Measurements from ENCODE around the gene CADM2.
"Not testable (repeated sequence)": the region's sequence is repeated elsewhere in the genome, so short reads cannot be mapped to it uniquely, and the experiment has no call there.

The CADM2 gene

GRCh38 chr3:85678713-85679112 lies 719.9 kb downstream of the CADM2 start:
- H3K4me3 ChIP-seq (ENCODE audit: low read depth in 1 of 2, low read length in 1 of 2), result no peak overlapping the region
- H3K36me3 ChIP-seq, result no peaks in the 10 kb centered on the region
- no peaks in the 10 kb centered on the region for H3K9me3 ChIP-seq
- H3K27ac ChIP-seq, result no peak overlapping the region
- TF ChIP-seq, protein P1, sequence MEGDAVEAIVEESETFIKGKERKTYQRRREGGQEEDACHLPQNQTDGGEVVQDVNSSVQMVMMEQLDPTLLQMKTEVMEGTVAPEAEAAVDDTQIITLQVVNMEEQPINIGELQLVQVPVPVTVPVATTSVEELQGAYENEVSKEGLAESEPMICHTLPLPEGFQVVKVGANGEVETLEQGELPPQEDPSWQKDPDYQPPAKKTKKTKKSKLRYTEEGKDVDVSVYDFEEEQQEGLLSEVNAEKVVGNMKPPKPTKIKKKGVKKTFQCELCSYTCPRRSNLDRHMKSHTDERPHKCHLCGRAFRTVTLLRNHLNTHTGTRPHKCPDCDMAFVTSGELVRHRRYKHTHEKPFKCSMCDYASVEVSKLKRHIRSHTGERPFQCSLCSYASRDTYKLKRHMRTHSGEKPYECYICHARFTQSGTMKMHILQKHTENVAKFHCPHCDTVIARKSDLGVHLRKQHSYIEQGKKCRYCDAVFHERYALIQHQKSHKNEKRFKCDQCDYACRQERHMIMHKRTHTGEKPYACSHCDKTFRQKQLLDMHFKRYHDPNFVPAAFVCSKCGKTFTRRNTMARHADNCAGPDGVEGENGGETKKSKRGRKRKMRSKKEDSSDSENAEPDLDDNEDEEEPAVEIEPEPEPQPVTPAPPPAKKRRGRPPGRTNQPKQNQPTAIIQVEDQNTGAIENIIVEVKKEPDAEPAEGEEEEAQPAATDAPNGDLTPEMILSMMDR (IDR thresholded peaks at IDR 0.05), result no peak
- no peaks in the 10 kb centered on the region for H3K27me3 ChIP-seq
- H3K4me1 ChIP-seq (ENCODE audit: control insufficient read depth in 1 of 2, insufficient read depth in 1 of 2, low read depth in 1 of 2, low read length in 1 of 2), result no peaks in the 10 kb centered on the region

- no peaks in the 10 kb centered on the region for H3K27me3 ChIP-seq
- no peaks in the 10 kb centered on the region for H3K9me3 ChIP-seq
- H3K36me3 ChIP-seq, result no peaks in the 10 kb centered on the region
- no peak overlapping the region for H3K4me3 ChIP-seq (ENCODE audit: low read depth in 1 of 2, low read length in 1 of 2)
- TF ChIP-seq, protein P1 (IDR thresholded peaks at IDR 0.05), result no peak
- no peak overlapping the region for H3K27ac ChIP-seq
- H3K4me1 ChIP-seq (ENCODE audit: control insufficient read depth in 1 of 2, insufficient read depth in 1 of 2, low read depth in 1 of 2, low read length in 1 of 2), result no peaks in the 10 kb centered on the region
Measured at GRCh38 chr3:85681906-85682305, 723.1 kb downstream of the CADM2 start.

DNA sequence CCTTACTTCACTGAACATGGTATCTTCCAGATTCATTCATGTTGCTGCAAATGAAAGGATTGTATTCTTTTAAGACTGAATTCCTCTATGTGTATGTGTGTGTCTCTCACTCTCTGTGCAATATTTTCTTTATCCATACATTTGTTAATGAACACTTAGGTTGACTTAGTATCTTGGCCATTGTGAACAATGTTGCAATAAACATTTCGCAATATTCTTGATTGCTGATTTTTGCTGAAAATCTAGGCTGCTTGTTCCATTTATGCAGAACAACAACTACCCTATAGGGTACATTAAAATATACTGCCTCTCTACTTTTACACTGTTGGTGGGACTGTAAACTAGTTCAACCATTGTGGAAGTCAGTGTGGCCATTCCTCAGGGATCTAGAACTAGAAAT lies 732.4 kb downstream of the CADM2 start:
- no peaks in the 10 kb centered on the region for H3K36me3 ChIP-seq
- TF ChIP-seq, protein P1 (IDR thresholded peaks at IDR 0.05), result no peak
- no peak overlapping the region for H3K27ac ChIP-seq
- H3K27me3 ChIP-seq, result no peaks in the 10 kb centered on the region
- H3K9me3 ChIP-seq, result no peaks in the 10 kb centered on the region
- H3K4me3 ChIP-seq (ENCODE audit: low read depth in 1 of 2, low read length in 1 of 2), result no peak overlapping the region
- no peaks in the 10 kb centered on the region for H3K4me1 ChIP-seq (ENCODE audit: control insufficient read depth in 1 of 2, insufficient read depth in 1 of 2, low read depth in 1 of 2, low read length in 1 of 2)

DNA sequence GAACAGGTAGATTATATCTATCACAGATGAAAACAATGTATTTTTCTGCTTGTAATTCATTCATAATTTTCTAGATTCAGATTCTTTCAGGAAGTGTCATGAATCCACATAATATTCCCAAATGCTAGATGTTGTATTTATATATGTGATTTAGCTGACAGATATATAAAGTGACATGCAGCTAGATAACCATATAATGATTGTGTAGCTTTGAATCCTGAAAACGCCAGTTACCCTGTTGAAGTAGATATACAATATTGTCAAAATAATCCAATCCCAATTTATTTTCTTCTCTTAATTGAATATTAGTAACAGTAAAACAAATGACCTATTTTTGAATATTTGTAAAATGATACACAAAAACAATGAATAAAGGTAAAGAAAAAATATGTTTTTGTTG lies 738.4 kb downstream of the CADM2 start:
- Histone ChIP-seq H3K4me3 (ENCODE audit: low read depth in 1 of 2, low read length in 1 of 2) (no peak overlapping the region), H3K27me3 (no peaks in the 10 kb centered on the region), H3K4me1 (ENCODE audit: control insufficient read depth in 1 of 2, insufficient read depth in 1 of 2, low read depth in 1 of 2, low read length in 1 of 2) (no peaks in the 10 kb centered on the region), H3K36me3 (no peaks in the 10 kb centered on the region), H3K27ac (no peak overlapping the region), H3K9me3 (no peaks in the 10 kb centered on the region)
- TF ChIP-seq, protein P1 (IDR thresholded peaks at IDR 0.05), result no peak

DNA sequence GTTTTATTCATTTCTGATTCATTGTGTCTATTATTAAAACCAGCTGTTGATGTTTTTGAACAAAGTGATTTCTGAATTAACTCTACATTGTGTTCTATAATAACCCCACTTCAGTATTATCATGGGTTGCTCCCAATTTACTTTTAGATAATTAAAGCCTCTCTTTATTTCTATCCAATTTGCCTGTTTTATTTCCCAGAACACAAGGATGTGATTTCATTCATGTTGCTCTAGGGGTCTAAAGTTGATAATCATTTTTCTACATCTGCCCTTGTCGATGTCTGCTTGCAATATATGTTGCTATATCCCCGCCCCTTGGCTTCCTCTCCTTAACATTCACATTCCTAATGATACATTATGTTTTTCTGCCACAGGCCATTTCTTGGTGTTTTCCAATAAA lies 747.3 kb downstream of the CADM2 start:
- no peak overlapping the region for H3K27ac ChIP-seq
- no peaks in the 10 kb centered on the region for H3K4me1 ChIP-seq (ENCODE audit: control insufficient read depth in 1 of 2, insufficient read depth in 1 of 2, low read depth in 1 of 2, low read length in 1 of 2)
- H3K4me3 ChIP-seq (ENCODE audit: low read depth in 1 of 2, low read length in 1 of 2), result no peak overlapping the region
- TF ChIP-seq, protein P1 (IDR thresholded peaks at IDR 0.05), result no peak
- no peaks in the 10 kb centered on the region for H3K36me3 ChIP-seq
- H3K9me3 ChIP-seq, result no peaks in the 10 kb centered on the region
- no peaks in the 10 kb centered on the region for H3K27me3 ChIP-seq

DNA sequence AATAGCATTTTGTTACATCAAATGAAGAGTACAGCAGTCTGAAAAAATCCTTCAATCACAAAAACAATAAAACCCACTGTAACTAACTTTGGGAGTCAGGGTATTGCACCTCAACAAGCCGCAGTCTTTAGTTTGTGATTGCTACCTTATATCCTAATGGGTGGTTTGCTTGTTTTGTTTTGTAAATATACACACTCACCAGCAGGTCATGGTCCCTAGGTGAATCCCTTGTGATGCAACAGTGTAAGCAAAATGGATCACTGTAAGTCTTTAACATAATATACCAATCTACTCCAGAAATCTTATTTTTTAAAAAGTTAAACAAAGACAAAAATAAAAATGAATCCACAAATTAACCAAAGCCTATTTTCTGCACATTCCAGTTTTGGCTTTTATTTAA lies 749.5 kb downstream of the CADM2 start:
- not testable (repeated sequence) for H3K4me1 ChIP-seq (ENCODE audit: control insufficient read depth in 1 of 2, insufficient read depth in 1 of 2, low read depth in 1 of 2, low read length in 1 of 2); H3K27me3 ChIP-seq; H3K4me3 ChIP-seq (ENCODE audit: low read depth in 1 of 2, low read length in 1 of 2)

More for the DNA sequence above, 749.5 kb downstream of the CADM2 start:
- not testable (repeated sequence) for H3K27ac ChIP-seq, H3K36me3 ChIP-seq, H3K9me3 ChIP-seq

Data from neutrophil (primary cell).